ENCODE measurements around the gene CMAS. TPM values are rescaled to one million over a fixed set of nuclear protein-coding genes. Genes with fewer than 3 reads are reported as not detected.

CMAS gene
- total RNA-seq, 2 donors from 2014 or later = 31.7 to 40.5 TPM

GRCh38 chr12:22103418-22103817 lies 57.4 kb downstream of the CMAS start:
- ATAC-seq = no peak
- Mint-ChIP-seq H3K27ac (no peak overlapping the region), H3K27me3 (peaks cover 4 to 14% of the 10 kb centered on the region in 2 donors), H3K36me3 (no peaks in the 10 kb centered on the region), H3K9me3 (no peaks in the 10 kb centered on the region), H3K4me3 (no peak overlapping the region), H3K4me1 (ENCODE audit: low read depth in 2 of 2) (no peaks in the 10 kb centered on the region)
- no peak for DNase-seq (ENCODE audit: low spot score)

- no peaks in the 10 kb centered on the region for H3K36me3 Mint-ChIP-seq
- H3K27ac Mint-ChIP-seq = no peak overlapping the region
- no peak overlapping the region for H3K4me3 Mint-ChIP-seq
- DNase-seq (ENCODE audit: low spot score) = no peak
- no peaks in the 10 kb centered on the region for H3K4me1 Mint-ChIP-seq (ENCODE audit: low read depth in 2 of 2)
- no peak for ATAC-seq
- no peaks in the 10 kb centered on the region for H3K27me3 Mint-ChIP-seq
- no peaks in the 10 kb centered on the region for H3K9me3 Mint-ChIP-seq
These were observed 59.5 kb downstream of the CMAS start for GRCh38 chr12:22105542-22105941.

- no peak for DNase-seq (ENCODE audit: low spot score)
- no peaks in the 10 kb centered on the region for H3K9me3 Mint-ChIP-seq
- H3K27ac Mint-ChIP-seq = no peak overlapping the region
- peaks cover 7 to 8% of the 10 kb centered on the region in 2 donors for H3K27me3 Mint-ChIP-seq
- no peak for ATAC-seq
- no peaks in the 10 kb centered on the region for H3K36me3 Mint-ChIP-seq
- H3K4me3 Mint-ChIP-seq = no peak overlapping the region
- H3K4me1 Mint-ChIP-seq (ENCODE audit: low read depth in 2 of 2) = no peaks in the 10 kb centered on the region
These were observed 64.2 kb downstream of the CMAS start for GRCh38 chr12:22110176-22110575.

Other genes starting within 250 kb of the CMAS start
- not detected for gene ABCC9, start 104.8 kb upstream of the CMAS start, total RNA-seq